Fibroblast of gingiva (primary cell): ENCODE results near the gene BAHCC1.

Experiments used
- DNase-seq: peaks from one replicate; pipeline ENCODE4 v3.0.0-alpha.2; 2011; ENCODE audit warnings: low read depth

Gene BAHCC1

GRCh38 chr17:81367171-81367570 is 28.1 kb upstream of the BAHCC1 start:
- no peak for DNase-seq

- DNase-seq = no peak
These were observed 26.9 kb upstream of the BAHCC1 start for GRCh38 chr17:81368161-81369022.

- no peak for DNase-seq
These were observed 25.0 kb upstream of the BAHCC1 start for GRCh38 chr17:81370294-81370693.

GRCh38 chr17:81371910-81372760 is 23.1 kb upstream of the BAHCC1 start:
- DNase-seq = peak; percentile 46

GRCh38 chr17:81373536-81374160 is 21.6 kb upstream of the BAHCC1 start:
- no peak for DNase-seq

GRCh38 chr17:81374890-81375289 is 20.4 kb upstream of the BAHCC1 start:
- DNase-seq = no peak

- DNase-seq = no peak
These were observed 18.1 kb upstream of the BAHCC1 start for GRCh38 chr17:81376946-81377714.

- no peak for DNase-seq
These were observed 16.2 kb upstream of the BAHCC1 start for GRCh38 chr17:81378941-81379511.

- no peak for DNase-seq
These were observed 15.7 kb upstream of the BAHCC1 start for GRCh38 chr17:81379523-81379942.

GRCh38 chr17:81380131-81380530 is 15.1 kb upstream of the BAHCC1 start:
- DNase-seq = no peak

- DNase-seq = no peak
These were observed 14.4 kb upstream of the BAHCC1 start for GRCh38 chr17:81380666-81381518.

GRCh38 chr17:81381632-81382577 is 13.4 kb upstream of the BAHCC1 start:
- no peak for DNase-seq

GRCh38 chr17:81382851-81383250 is 12.4 kb upstream of the BAHCC1 start:
- DNase-seq = no peak

GRCh38 chr17:81383504-81384421 is 11.5 kb upstream of the BAHCC1 start:
- DNase-seq = no peak

- no peak for DNase-seq
These were observed 10.3 kb upstream of the BAHCC1 start for GRCh38 chr17:81384929-81385319.

GRCh38 chr17:81385320-81386111 is 9.7 kb upstream of the BAHCC1 start:
- no peak for DNase-seq

GRCh38 chr17:81386141-81386645 is 9.1 kb upstream of the BAHCC1 start:
- DNase-seq = no peak
